ENCODE results near the gene PARN.

DNA sequence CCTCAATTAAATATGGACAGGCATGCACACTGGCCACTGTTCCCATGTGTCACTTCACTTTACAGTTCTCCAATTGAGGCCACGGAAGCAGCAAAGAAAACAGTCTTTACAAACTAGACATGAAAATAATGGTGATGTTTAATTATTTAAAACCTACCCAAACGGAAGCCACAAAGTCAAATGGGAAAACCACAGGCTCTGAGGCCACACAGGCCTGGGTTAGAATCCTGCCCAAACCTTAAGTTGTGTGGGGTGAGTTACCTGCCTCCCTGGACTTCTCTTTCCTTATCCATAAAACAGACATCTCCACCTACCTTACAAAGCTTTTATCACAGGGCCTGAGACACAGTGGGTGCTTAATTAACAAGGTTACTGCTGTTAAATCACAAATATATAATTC, 137.4 kb downstream of the PARN start:
- TF ChIP-seq EZH2 (IDR thresholded peaks at IDR 0.05; ENCODE audit: insufficient read depth, poor library complexity, severe bottlenecking) (no peak), EZH2phosphoT487 (IDR thresholded peaks at IDR 0.05; ENCODE audit: insufficient read depth, low read depth) (no peak)
